GM18505 (cell line): ENCODE results near the gene IGF2.

Experiments used
- ATAC-seq: cut with Tn5 transposase; IDR thresholded peaks from one replicate; pipeline ENCODE4 v1.9.1; 2021; ENCODE audit not compliant: unreplicated experiment
- POLR2A ChIP-seq: IDR thresholded peaks from 4 replicates; pipeline ENCODE4 v1.6.1; 2011; ENCODE audit warnings: borderline replicate concordance; ENCODE audit not compliant: insufficient read depth, insufficient read length; ENCODE audit errors: extremely low read depth

IGF2 gene

GRCh38 chr11:2149864-2150847 lies 11.0 kb upstream of the IGF2 start:
- no peak for ATAC-seq
- no peak for TF ChIP-seq POLR2A

- ATAC-seq = no peak
- no peak for TF ChIP-seq POLR2A
Observed at GRCh38 chr11:2149460-2149859, 10.3 kb upstream of the IGF2 start.

GRCh38 chr11:2148595-2148994 lies 9.4 kb upstream of the IGF2 start:
- ATAC-seq = no peak
- no peak for TF ChIP-seq POLR2A

DNA sequence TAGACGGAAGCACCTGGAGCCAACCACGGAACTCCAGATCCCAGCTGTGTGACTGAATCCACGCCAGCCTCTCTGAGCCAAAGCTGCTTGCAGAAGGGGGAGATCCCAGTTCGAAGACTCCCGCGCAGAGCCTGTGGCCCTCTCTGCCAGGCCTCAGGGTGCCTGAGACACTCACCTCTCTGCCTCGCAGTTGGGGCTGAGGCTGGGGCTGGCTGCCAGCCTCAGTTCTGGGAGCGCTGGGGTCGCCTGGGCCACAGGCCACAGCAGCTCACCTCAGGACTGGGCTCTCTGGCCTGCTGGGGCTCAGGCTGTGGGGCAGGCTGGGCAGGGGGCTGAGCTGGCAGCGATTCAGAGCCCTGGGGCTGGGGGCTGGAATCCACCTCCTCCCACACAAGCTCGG lies 8.2 kb upstream of the IGF2 start:
- TF ChIP-seq POLR2A = no peak
- no peak for ATAC-seq

DNA sequence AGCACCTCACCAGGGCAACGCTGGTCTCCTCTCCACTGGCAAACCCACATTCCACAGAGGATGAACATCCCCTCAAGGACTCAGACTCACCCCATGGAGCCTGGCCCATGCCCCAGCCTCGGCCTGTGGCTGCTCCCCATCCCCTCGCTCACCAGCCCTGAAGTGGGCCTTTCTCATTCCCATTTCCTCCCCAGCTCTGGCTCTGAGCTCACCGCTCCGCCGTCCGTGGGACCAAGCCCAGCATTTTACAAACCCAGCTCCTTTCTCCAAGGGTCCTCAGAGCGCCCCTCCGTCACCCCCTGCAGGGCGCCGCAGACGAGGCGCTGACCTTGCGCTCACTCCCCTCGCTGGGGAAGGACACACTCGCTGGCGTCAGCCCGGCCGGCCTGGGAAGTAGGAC lies 6.9 kb upstream of the IGF2 start:
- TF ChIP-seq POLR2A = no peak
- ATAC-seq = no peak

- ATAC-seq = no peak
- TF ChIP-seq POLR2A = no peak
Observed at GRCh38 chr11:2144544-2145248, 5.5 kb upstream of the IGF2 start.

DNA sequence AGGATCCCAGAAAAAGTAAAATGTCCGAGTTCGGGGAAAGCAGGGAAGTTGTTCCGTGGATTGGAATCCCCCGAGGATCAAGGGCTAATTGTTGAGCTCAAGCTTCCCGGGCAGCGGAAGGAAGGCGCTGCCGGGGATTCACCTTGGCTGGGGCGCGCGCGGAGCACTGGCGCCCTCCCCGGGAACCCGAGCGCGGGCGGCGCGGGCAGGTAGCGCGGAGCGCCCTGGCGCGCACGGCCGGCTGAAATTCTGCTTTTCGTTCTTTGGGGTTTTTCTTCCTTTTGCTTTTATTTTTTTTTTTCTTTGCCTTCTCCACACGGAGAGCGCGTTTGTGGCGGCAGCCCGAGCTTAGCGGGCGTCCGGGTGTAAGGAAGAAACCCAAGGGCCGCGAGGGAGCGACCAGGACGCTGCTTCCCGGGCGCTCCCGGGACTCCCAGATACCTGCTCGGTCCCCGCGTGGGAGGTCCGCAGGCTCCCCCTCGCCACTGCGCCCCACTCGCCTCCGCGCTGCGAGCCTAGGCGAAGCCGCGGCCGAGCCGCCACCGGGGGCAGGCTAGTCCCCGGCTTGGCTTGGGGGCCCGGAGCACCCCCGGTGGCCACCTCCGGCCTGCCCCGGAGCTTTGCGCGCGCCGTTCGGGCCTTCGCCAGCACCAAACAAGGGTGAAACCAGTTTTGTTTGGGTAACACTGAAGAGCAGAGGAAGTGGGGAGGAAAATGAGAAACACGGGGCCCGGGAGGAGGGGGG lies 4.8 kb upstream of the IGF2 start:
- no peak for ATAC-seq
- no peak for TF ChIP-seq POLR2A

- ATAC-seq = no peak
- TF ChIP-seq POLR2A = no peak
Observed at GRCh38 chr11:2143477-2143798, 4.2 kb upstream of the IGF2 start.

DNA sequence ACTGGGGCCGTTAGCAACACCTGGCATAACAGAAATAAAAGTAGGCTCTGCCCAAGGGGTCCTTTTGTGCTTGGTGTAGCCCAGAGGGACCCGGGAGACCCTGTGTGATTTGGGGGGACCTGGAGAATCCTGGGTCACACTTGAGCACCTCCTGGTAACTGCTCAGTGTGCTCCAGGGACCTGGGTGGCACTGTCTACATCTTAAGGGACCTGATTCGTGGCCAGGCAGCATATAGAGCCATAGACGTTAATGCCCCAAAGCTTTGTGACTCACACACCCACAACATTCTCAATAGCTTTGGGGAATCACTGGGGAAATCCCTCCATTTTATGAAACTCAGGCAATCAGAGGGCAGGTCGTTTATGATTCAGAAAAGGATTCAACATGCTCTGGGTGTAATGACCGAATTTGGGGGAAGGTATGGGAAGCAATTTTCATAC lies 3.6 kb upstream of the IGF2 start:
- no peak for TF ChIP-seq POLR2A
- no peak for ATAC-seq

DNA sequence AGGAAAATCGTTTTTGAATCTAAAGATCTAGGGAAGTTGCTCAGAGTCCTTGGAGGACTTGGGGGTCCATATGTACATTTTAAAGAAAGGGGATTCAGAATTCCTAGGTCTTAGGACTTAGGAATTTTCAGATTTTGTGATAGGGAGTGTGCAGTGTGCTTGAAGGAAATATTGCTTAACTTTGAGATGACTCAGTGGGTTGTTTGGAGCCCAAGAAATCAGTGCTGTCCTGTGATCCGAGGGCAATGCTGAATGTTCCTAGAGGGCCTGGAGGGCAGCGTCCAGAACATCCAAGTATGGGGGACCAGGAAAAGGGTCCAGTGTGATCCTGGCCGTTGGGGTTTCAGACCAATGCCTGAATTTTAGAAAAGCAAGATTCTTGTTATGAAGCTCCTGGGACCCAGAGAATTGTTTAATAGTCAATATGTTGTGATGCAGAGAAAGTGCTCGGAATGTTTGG lies 3.1 kb upstream of the IGF2 start:
- TF ChIP-seq POLR2A = no peak
- no peak for ATAC-seq

GRCh38 chr11:2140411-2141400 lies 1.5 kb upstream of the IGF2 start:
- no peak for TF ChIP-seq POLR2A
- no peak for ATAC-seq

DNA sequence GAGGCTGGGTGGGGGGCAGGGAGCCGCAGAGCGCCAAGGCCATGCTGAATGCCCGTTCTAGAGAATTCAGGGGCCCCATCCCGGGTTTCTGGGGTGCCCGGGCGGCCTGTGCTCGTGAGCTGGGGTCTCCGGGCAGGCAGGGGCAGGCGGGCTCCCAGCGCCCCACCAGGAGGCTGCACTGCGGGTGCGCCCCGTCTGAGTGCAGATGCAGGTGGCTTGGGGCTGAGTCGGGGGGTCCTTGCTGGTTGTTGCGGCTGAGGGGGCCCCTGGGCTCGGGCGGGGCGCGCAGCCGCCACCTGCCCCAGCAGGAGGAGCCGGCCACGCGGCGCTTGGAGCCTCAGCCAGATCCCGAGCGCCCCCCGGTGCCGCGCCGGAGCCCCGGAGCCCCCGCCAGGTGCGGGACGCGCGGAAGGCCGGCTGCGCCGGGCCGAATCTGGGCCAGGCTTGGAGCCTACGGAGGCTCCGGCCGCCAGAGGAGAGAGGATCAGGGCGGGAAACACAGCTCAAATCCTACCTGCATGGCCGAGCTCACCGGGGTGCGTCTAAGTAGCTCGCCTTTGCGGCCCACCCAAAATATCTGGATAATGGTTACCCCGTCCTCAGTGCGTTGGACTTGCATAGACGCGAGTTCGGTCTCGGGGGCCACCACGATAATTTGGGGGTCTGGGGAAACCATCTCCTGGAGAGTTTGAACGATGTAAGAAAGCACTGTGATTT lies 590 bp upstream of the IGF2 start:
- no peak for TF ChIP-seq POLR2A

More for the DNA sequence above, 590 bp upstream of the IGF2 start:
- ATAC-seq = no peak
